SU-DHL-6 (cell line): ENCODE measurements around the gene ZFR2.

Experiments used
- H2AFZ ChIP-seq: fragments of 200-600 bp; sonication (generic); 2 replicates; pipeline ENCODE4 v1.6.1; 2014; ENCODE audit warnings: low read depth, mild to moderate bottlenecking, moderate library complexity, mixed read lengths, antibody characterized with exemption, low read length; ENCODE audit not compliant: severe bottlenecking
- H3F3A ChIP-seq: fragments of 200-600 bp; shearing (Covaris generic); 2 replicates; pipeline ENCODE4 v1.6.0; 2016; ENCODE audit warnings: antibody characterized with exemption, mild to moderate bottlenecking; ENCODE audit not compliant: insufficient read depth
- H3K27ac ChIP-seq: fragments of 200-600 bp; sonication (generic); 2 replicates; pipeline ENCODE4 v1.5.1; 2016; ENCODE audit warnings: low read depth, mild to moderate bottlenecking, low read length, moderate library complexity, mixed read lengths
- H3K27me3 ChIP-seq: fragments of 200-600 bp; sonication (generic), shearing (Covaris generic); 2 replicates; pipeline ENCODE4 v1.6.0; 2014; ENCODE audit warnings: mild to moderate bottlenecking, low read length
- H3K36me3 ChIP-seq: fragments of 200-600 bp; sonication (generic); 2 replicates; pipeline ENCODE4 v1.6.1; 2014; ENCODE audit warnings: mild to moderate bottlenecking, low read length, mixed read lengths
- H3K4me2 ChIP-seq: fragments of 300-600, 200-600 bp; shearing (Covaris generic), sonication (generic); 2 replicates; pipeline ENCODE4 v1.6.0; 2014; ENCODE audit warnings: low read length, low read depth, mild to moderate bottlenecking; ENCODE audit not compliant: poor library complexity, severe bottlenecking
- H3K4me3 ChIP-seq: fragments of 200-600 bp; sonication (generic); 2 replicates; pipeline ENCODE4 v1.5.1; 2014; ENCODE audit warnings: antibody characterized with exemption, low read length, mild to moderate bottlenecking, mixed read lengths; ENCODE audit not compliant: insufficient read depth, poor library complexity, severe bottlenecking
- H3K79me2 ChIP-seq: fragments of 200-600 bp; sonication (generic); 2 replicates; pipeline ENCODE4 v1.6.1; 2014; ENCODE audit warnings: mild to moderate bottlenecking, low read length, moderate library complexity; ENCODE audit not compliant: insufficient read depth
- H3K9ac ChIP-seq: fragments of 200-600 bp; sonication (generic); 2 replicates; pipeline ENCODE4 v1.7.0; 2014; ENCODE audit warnings: mild to moderate bottlenecking, low read length
- H3K9me2 ChIP-seq: fragments of 200-600 bp; sonication (generic); replicated peaks from 2 replicates; pipeline ENCODE4 v1.6.1; 2014; ENCODE audit warnings: low read length; ENCODE audit not compliant: insufficient read depth
- H3K9me3 ChIP-seq: fragments of 200-600 bp; sonication (generic); 2 replicates; pipeline ENCODE4 v1.6.1; 2014; ENCODE audit warnings: low read length, mixed read lengths; ENCODE audit not compliant: insufficient read depth
- H4K20me1 ChIP-seq: fragments of 200-600 bp; sonication (generic); 2 replicates; pipeline ENCODE4 v1.6.1; 2014; ENCODE audit warnings: low read depth, mild to moderate bottlenecking, antibody characterized with exemption, low read length, moderate library complexity, mixed read lengths
- EZH2phosphoT487 ChIP-seq: fragments of 200-600 bp; sonication (generic), shearing (Covaris generic); conservative IDR thresholded peaks from 2 replicates; pipeline ENCODE4 v1.6.1; 2018; ENCODE audit warnings: mild to moderate bottlenecking, antibody characterized with exemption, low read length, moderate library complexity, mixed read lengths
- TF ChIP-seq, protein P1 (sequence below): fragments of 200-600 bp; sonication (generic); IDR thresholded peaks from one replicate; pipeline ENCODE4 v1.5.1; 2017; ENCODE audit warnings: antibody characterized with exemption, mild to moderate bottlenecking, low read length, moderate library complexity; ENCODE audit not compliant: insufficient read depth, poor library complexity, severe bottlenecking

ZFR2 gene

GRCh38 chr19:3805859-3806258 is 63.0 kb downstream of the ZFR2 start:
- no peaks in the 10 kb centered on the region for H3K27me3 ChIP-seq
- H3K9me2 ChIP-seq = no peaks in the 10 kb centered on the region
- H3K4me3 ChIP-seq = no peak overlapping the region
- no peak overlapping the region for H2AFZ ChIP-seq
- H3K9ac ChIP-seq = no peak overlapping the region
- no peaks in the 10 kb centered on the region for H3K9me3 ChIP-seq
- no peak overlapping the region for H3K4me2 ChIP-seq
- no peaks in the 10 kb centered on the region for H3K79me2 ChIP-seq
- H3F3A ChIP-seq = no peaks in the 10 kb centered on the region
- TF ChIP-seq EZH2phosphoT487 = no peak
- TF ChIP-seq, protein P1, sequence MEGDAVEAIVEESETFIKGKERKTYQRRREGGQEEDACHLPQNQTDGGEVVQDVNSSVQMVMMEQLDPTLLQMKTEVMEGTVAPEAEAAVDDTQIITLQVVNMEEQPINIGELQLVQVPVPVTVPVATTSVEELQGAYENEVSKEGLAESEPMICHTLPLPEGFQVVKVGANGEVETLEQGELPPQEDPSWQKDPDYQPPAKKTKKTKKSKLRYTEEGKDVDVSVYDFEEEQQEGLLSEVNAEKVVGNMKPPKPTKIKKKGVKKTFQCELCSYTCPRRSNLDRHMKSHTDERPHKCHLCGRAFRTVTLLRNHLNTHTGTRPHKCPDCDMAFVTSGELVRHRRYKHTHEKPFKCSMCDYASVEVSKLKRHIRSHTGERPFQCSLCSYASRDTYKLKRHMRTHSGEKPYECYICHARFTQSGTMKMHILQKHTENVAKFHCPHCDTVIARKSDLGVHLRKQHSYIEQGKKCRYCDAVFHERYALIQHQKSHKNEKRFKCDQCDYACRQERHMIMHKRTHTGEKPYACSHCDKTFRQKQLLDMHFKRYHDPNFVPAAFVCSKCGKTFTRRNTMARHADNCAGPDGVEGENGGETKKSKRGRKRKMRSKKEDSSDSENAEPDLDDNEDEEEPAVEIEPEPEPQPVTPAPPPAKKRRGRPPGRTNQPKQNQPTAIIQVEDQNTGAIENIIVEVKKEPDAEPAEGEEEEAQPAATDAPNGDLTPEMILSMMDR = no peak
- no peak overlapping the region for H3K27ac ChIP-seq
- no peaks in the 10 kb centered on the region for H3K36me3 ChIP-seq
- no peaks in the 10 kb centered on the region for H4K20me1 ChIP-seq

DNA sequence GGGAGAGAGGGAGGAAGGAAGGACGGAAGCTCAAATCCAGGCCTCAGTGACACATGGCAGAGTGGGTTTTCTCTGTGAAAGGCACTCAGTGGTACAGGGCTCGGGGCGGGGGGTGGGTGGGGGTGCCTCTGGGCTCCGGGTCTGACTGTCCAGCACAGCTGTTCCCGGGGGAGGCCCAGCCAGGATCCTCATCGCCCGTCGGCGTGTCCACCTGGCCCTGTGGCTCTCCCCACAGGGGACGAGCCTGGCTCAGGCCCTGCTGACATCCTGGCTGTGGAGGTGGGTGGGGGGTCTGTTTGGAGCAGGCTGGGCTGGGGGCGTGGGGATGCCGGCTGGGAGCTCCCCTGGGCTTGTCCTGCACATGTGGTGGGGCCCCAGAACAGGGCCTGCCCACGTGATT is 64.4 kb downstream of the ZFR2 start:
- H2AFZ ChIP-seq = no peak overlapping the region
- no peak for TF ChIP-seq EZH2phosphoT487
- no peaks in the 10 kb centered on the region for H3K27me3 ChIP-seq
- H3F3A ChIP-seq = no peaks in the 10 kb centered on the region
- no peaks in the 10 kb centered on the region for H4K20me1 ChIP-seq
- H3K9me3 ChIP-seq = no peaks in the 10 kb centered on the region
- H3K4me2 ChIP-seq = no peak overlapping the region
- H3K36me3 ChIP-seq = no peaks in the 10 kb centered on the region
- H3K27ac ChIP-seq = no peak overlapping the region
- no peaks in the 10 kb centered on the region for H3K9me2 ChIP-seq
- no peak overlapping the region for H3K9ac ChIP-seq
- H3K79me2 ChIP-seq = no peaks in the 10 kb centered on the region
- H3K4me3 ChIP-seq = no peak overlapping the region

- H3F3A ChIP-seq = no peaks in the 10 kb centered on the region
- no peaks in the 10 kb centered on the region for H3K79me2 ChIP-seq
- no peak overlapping the region for H3K4me2 ChIP-seq
- H3K9me2 ChIP-seq = no peaks in the 10 kb centered on the region
- no peaks in the 10 kb centered on the region for H3K9me3 ChIP-seq
- TF ChIP-seq, protein P1 = no peak
- TF ChIP-seq EZH2phosphoT487 = no peak
- H3K27ac ChIP-seq = no peak overlapping the region
- H3K4me3 ChIP-seq = no peak overlapping the region
- H4K20me1 ChIP-seq = no peaks in the 10 kb centered on the region
- no peaks in the 10 kb centered on the region for H3K36me3 ChIP-seq
- no peak overlapping the region for H3K9ac ChIP-seq
- no peak overlapping the region for H2AFZ ChIP-seq
- no peaks in the 10 kb centered on the region for H3K27me3 ChIP-seq
Measured at GRCh38 chr19:3803986-3804385, 64.9 kb downstream of the ZFR2 start.

DNA sequence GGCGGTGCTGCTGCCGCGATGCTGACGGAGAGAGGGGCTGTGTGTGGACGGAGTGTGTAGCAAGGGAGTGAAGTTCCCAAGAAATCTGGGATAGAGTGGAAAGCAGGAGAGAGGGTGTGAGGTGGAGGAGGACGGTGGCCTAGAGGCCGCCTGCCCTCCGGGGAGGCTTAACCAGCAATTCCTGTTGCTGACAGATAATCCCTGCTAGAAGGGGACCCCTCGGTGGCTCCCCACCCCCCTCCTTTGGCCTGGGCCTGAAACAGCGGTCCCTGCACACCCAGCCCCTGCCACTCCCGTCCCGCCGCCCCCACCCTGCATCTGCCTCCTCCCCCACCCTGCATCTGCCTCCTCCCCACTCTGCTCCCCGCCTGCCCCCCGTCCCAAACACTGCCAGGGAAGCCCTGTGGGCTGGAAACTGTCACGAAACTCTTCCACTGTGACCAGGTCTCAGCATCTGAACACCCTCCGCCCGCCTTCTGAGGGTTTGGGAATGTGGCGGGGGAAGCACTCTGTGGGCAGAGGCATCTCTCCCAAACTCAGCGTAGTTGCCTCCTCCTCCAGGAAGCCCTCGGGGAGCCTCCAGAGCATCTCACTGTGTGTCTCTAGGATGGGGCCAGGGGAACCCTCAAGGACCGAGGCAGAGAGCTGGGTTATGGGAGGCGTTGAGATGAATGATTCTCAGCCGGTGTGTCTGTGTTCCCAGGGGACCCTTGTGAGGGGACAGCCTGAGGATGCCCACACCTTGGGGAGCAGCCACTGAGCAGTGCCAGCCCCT is 65.5 kb downstream of the ZFR2 start:
- TF ChIP-seq EZH2phosphoT487 = no peak
- TF ChIP-seq, protein P1 = no peak
- Histone ChIP-seq H3K27me3 (no peaks in the 10 kb centered on the region), H3K4me3 (no peak overlapping the region), H4K20me1 (no peaks in the 10 kb centered on the region), H3K9me3 (no peaks in the 10 kb centered on the region), H3K9me2 (no peaks in the 10 kb centered on the region), H3F3A (no peaks in the 10 kb centered on the region), H3K9ac (no peak overlapping the region), H2AFZ (no peak overlapping the region), H3K4me2 (no peak overlapping the region), H3K27ac (no peak overlapping the region), H3K36me3 (no peaks in the 10 kb centered on the region), H3K79me2 (no peaks in the 10 kb centered on the region)
